Glutamatergic neuron (in vitro differentiated cells): Measurements from ENCODE around the gene C20orf204. TPM values are rescaled to one million over a fixed set of nuclear protein-coding genes. Genes with fewer than 3 reads are reported as not detected.

Experiments
- DNase-seq: peaks from one replicate; pipeline ENCODE4 v3.0.0; 2022
- H3K27ac Mint-ChIP-seq: one replicate; pipeline ENCODE4 v1.8.0; 2020; ENCODE audit warnings: mild to moderate bottlenecking, mixed read lengths, inconsistent platforms; ENCODE audit not compliant: unreplicated experiment
- H3K27me3 Mint-ChIP-seq: one replicate; pipeline ENCODE4 v1.8.0; 2020; ENCODE audit warnings: mild to moderate bottlenecking, moderate library complexity, mixed read lengths, inconsistent platforms; ENCODE audit not compliant: unreplicated experiment
- H3K36me3 Mint-ChIP-seq: one replicate; pipeline ENCODE4 v1.8.0; 2020; ENCODE audit warnings: mild to moderate bottlenecking, mixed read lengths, inconsistent platforms; ENCODE audit not compliant: unreplicated experiment
- H3K4me1 Mint-ChIP-seq: one replicate; pipeline ENCODE4 v1.8.0; 2020; ENCODE audit warnings: mild to moderate bottlenecking, low read depth, mixed read lengths, inconsistent platforms; ENCODE audit not compliant: unreplicated experiment
- H3K4me3 Mint-ChIP-seq: one replicate; pipeline ENCODE4 v1.8.0; 2020; ENCODE audit warnings: mild to moderate bottlenecking, mixed read lengths, inconsistent platforms; ENCODE audit not compliant: unreplicated experiment
- H3K9me3 Mint-ChIP-seq: one replicate; pipeline ENCODE4 v1.8.0; 2020; ENCODE audit warnings: mild to moderate bottlenecking, moderate library complexity, mixed read lengths, inconsistent platforms; ENCODE audit not compliant: unreplicated experiment
- CTCF ChIP-seq: fragments of 200-600 bp; sonication (generic); IDR thresholded peaks from one replicate; pipeline ENCODE4 v1.5.0; 2021; ENCODE audit not compliant: partially characterized antibody, unreplicated experiment
- total RNA-seq: library from RNA; stranded (reverse); fragmentation: NEBNext Ultra II Directional; extraction: Animal tissue kit (Norgen Biotek cat#: 25700); gene quantifications from one replicate; pipeline ENCODE4 v1.2.1, GENCODE V29; 2021; ENCODE audit not compliant: unreplicated experiment

Gene C20orf204
- total RNA-seq, 1 donor from 2014 or later = 3.9 TPM

GRCh38 chr20:64051033-64051452, 15.1 kb downstream of the C20orf204 start:
- Mint-ChIP-seq H3K27ac (no peak overlapping the region), H3K27me3 (peaks cover 17% of the 10 kb centered on the region), H3K36me3 (no peaks in the 10 kb centered on the region), H3K4me3 (no peak overlapping the region), H3K4me1 (peaks cover 8% of the 10 kb centered on the region), H3K9me3 (peaks cover 2% of the 10 kb centered on the region)
- TF ChIP-seq CTCF = no peak
- no peak for DNase-seq

- no peaks in the 10 kb centered on the region for H3K36me3 Mint-ChIP-seq
- H3K27me3 Mint-ChIP-seq = peaks cover 15% of the 10 kb centered on the region
- DNase-seq = no peak
- no peak overlapping the region for H3K27ac Mint-ChIP-seq
- H3K9me3 Mint-ChIP-seq = peaks cover 2% of the 10 kb centered on the region
- H3K4me1 Mint-ChIP-seq = peaks cover 6% of the 10 kb centered on the region
- no peak overlapping the region for H3K4me3 Mint-ChIP-seq
- TF ChIP-seq CTCF = no peak
These were observed 15.8 kb downstream of the C20orf204 start for GRCh38 chr20:64051561-64052325.

- Mint-ChIP-seq H3K27me3 (peaks cover 18% of the 10 kb centered on the region), H3K36me3 (no peaks in the 10 kb centered on the region), H3K4me1 (peaks cover 6% of the 10 kb centered on the region), H3K9me3 (peaks cover 2% of the 10 kb centered on the region), H3K4me3 (no peak overlapping the region), H3K27ac (no peak overlapping the region)
- no peak for TF ChIP-seq CTCF
- DNase-seq = no peak
These were observed 16.3 kb downstream of the C20orf204 start for GRCh38 chr20:64052326-64052722.

- peaks cover 2% of the 10 kb centered on the region for H3K9me3 Mint-ChIP-seq
- H3K27me3 Mint-ChIP-seq = peaks cover 18% of the 10 kb centered on the region
- no peak for DNase-seq
- peaks cover 6% of the 10 kb centered on the region for H3K4me1 Mint-ChIP-seq
- H3K27ac Mint-ChIP-seq = no peak overlapping the region
- no peak for TF ChIP-seq CTCF
- H3K36me3 Mint-ChIP-seq = no peaks in the 10 kb centered on the region
- no peak overlapping the region for H3K4me3 Mint-ChIP-seq
These were observed 17.2 kb downstream of the C20orf204 start for GRCh38 chr20:64052987-64053840.
